GF-D8 (cell line): ENCODE measurements around the gene FBXO22.
"Not testable (repeated sequence)": the region's sequence is repeated elsewhere in the genome, so short reads cannot be mapped to it uniquely, and the experiment has no call there.

Experiments used
- DNase-seq: peaks from one replicate; lab custom pipeline; 2025; lab: John Stamatoyannopoulos, UW

The FBXO22 gene

DNA sequence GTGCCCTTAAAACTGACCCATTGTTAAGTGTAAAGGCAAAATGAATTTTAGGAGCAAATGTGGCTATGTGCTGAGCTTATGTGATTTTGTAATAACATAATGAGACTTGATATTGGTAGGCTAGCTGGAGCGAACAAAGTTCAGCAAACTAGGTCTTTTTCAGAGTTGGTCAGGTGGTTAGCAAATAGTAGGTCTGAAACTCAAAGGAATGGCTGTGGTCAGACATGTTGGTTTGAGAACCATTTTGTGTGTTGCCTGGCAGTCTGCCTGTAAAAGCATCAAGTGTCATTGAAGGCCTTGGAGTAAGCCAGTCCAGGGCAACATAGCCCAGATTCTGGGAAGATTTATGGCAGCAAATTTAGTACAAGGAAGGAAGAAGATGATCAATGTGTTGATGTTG is 16.4 kb downstream of the FBXO22 start:
- DNase-seq, result no peak

DNA sequence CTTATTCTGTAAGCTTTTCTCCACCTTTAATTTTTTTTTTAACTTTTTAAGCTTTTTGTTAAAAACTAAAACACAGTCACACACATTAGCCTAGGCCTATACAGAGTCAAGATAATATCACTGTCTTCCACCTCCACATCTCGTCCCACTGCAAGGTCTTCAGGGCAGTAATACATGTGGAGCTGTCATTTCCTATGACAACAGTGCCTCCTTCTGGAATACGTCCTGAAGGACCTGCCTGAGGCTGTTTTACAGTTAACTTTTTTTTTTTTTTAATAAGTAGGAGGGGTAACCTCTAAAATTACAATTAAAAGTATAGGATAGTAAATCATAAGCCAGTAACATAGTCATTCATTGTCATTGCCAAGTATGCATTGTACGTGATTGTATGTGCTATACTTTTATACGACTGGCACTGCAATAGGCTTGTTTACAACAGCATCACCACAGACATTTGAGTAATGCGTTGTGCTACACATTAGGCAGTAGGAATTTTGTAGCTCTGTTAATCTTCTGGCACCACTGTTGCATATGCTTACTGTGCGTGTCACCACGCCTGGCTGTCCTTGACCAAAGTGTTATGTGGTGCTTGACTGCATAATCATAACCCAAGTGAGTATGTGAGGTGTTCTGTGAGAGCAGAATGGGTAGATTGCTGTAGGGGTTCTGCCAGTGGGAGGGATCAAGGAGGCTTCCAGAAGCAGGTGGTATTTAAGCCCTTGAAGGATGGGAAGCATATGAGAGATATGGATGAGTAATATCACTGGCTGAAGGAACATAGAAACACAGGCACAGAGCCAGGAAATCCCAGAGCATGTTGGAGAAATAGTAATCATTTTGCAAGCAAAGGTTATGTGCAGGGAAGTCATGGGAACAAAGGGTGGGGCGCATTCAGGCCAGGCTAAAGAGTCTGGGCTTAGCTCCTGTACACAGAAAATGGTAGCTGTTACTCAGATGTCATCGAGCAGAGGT is 18.3 kb downstream of the FBXO22 start:
- DNase-seq, result no peak

DNA sequence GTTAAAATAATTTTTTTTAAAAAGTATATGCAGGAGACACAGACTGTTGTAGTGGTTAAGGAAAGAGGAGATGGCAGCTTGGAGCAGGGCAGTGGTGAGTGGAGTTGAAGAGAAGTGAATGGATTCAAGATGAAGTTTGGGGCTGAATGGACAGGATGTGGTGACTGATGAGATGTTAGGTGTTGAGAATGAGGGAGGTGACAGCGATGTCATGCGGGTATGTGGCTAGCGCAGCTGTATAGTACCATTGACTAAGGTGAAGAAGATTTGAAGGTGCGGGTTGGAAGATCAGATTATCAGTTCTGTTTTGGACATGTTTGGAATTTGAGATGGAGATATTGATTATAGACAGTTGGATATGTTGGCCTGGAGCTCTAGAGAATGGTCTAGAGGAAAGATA is 20.1 kb downstream of the FBXO22 start:
- no peak for DNase-seq

DNA sequence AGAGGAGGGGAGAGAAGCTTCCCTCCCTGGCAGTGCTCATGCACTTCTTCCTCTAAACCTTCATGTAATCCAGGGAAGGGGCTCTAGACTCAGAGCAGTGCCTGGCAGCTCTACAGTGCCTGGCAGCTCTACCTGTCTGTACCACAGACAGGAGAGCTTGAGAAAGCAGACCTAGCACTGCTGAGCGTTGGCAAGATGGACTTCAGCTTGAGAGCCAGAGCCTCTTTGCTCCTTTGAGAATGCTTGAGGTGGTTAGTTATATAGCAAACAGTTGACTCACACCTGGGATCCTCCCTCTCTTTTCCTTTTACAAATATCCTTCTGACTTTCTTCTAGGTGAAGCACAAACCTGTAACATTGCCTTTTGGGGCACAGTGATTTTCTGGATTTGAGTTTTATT is 20.9 kb downstream of the FBXO22 start:
- no peak for DNase-seq

DNA sequence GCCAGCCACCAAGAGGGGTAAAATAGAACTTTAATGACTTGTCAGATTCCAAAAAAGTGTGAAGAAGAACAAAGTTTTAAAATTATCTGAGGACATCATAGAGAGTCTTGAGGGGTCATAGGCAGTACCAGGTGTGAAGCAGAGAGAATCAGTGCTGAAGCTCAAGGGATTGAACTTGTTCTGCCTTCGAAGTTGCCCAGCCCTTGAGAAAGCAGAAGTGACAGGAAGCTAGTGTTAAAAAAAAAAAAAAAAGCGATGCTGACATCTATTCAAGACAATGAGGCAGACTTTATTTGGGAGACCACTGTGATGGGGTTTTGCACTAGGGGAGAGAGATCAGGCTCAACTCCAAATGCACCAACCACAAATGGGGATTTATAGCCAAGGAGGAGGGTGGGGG is 21.8 kb downstream of the FBXO22 start:
- DNase-seq, result no peak

DNA sequence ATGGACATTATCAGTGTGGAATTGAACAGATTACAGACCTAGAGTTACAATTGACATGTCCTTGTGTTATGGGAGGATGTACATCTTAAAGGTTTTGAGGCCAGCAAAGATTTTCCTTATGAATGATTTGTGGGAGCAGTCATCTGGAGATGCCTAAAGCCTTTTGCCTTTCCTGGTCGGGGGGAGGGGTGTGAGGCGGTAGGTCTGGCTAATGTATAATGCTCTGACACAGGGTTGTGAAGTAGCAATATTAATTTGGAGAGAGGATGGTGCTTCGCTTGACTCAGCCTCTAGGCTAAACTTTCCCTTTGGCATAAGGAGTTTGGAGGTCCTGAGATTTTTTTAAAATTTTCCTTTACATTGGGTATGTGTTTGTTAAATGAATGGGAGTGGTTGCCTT is 23.3 kb downstream of the FBXO22 start:
- DNase-seq, result no peak

DNA sequence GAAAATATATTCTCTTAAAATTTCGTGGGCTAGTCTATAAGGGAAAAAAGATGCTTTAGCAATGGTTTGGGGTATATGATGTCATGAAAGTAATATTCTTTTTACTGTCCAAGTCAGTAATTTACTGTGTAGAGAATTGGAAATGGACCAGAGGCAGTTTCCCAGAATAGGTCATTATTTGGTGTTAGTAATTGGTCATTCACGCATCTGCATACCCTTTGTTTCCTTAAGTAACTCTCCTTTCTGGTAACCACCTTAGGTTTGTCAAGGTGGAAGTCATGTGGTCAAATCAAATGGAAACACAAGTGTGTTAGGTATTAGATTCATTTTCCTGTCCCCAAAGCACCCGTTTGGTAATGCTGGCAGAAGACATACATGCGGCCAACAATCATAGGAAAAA is 23.9 kb downstream of the FBXO22 start:
- DNase-seq, result no peak

DNA sequence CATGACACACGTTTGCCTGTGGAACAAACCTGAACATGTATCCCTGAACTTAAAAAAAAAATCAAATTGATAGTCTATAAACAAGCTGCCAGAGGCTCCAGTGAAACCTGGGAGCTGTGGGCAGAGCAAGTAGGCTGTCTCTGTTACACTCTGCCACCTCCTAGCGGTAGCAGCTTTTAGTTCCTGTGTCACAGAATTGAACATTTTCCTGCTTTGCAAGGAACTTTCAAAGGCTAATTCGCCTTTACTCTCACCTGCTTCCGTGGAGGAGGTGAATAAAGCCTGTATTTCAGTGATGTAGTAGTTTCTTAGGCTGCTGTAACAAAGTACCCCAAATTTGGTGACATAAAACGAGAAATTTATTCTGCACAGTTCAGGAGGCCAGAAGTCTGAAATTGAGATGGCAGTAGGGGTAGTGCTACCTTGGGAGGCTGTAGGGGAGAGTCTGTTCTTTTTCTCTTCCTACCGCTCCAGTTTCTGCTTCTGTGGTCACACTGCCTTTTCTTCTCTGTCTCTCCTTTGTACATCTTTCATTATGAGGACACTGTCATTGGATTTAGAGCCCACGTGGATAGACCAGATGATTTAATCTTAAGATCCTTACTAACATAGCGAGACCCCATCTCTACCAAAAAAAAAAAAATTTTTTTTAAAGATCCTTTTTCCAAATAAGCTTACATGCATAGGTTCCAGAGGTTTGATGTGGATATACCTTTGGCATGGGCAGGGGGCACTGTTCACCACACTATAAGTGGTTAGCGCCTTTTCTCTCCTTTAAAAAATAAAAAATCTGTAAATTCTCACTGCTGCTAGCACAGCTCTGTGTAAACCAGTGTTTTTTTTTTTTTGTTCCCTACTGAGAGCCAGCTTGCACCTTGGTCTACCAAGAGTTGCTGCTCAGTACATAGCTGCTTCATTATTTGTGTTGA is 25.3 kb downstream of the FBXO22 start:
- DNase-seq, result no peak

DNA sequence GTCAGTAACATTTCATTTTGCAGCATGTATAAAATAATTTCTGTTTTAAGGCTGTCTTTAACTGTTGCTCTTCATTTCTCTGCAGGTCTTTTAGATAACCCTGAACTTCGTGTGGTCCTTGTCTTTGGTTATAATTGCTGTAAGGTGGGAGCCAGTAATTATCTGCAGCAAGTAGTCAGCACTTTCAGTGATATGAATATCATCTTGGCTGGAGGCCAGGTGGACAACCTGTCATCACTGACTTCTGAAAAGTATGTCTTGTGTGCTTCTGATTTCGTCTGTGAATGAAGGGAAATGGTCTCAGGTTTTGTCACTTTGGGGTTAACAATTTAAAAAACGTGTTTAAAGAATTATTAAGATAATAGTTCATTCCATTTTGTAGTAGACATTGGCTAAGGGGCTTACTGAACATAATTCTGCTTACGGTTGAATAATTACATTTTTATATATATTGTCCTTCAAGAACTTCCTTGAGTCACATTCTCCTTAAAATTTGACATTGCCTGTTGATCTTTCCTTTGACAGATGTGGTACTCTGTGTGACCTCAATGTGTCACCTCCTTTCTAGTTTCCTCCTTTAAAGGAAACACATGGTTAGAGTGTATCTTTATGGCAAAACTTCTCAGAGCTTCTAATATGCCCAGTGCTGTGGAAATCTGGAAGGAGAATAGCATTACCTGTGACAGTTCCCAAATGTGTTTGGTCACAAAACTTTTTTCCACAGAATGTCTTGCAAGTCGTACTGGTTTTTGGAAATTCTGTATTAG is 26.3 kb downstream of the FBXO22 start:
- DNase-seq, result no peak

DNA sequence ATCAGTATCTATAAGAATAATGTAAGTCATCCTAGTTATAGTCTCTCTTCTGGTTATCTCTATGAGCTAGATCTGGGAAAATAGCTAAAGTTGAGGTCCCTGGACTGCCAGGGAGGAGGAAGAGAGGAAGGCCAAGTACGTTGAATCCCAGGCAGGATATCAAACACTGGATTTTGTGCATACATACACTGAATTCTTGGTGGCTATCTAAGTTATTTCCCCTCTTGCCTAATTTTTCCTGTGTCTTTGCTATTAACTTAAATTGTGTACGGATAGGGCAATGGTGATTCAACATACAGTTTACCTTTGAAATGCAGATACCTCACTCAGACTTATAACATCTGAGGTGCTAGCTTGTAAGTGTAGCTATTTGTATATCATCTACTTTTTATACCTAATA is 27.2 kb downstream of the FBXO22 start:
- no peak for DNase-seq

DNA sequence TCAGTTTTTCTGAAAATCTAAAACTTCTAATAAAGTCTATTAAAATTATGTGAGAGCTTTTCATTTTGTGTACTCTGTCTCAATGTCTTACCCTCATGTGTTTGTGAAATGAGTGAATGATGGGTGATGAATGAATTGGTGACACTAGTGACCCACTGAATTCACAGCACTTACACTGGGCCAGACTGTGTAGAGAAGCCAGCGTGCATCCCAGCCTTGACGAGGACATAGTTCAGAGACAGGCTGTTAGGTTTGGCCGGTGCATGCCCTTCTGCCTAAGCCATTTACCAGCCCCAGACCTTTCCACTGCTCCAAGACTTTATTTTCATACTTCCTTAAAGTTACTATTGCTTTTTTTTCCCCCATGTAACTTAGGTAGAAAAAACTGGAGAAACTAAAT is 38.8 kb downstream of the FBXO22 start:
- DNase-seq, result no peak

DNA sequence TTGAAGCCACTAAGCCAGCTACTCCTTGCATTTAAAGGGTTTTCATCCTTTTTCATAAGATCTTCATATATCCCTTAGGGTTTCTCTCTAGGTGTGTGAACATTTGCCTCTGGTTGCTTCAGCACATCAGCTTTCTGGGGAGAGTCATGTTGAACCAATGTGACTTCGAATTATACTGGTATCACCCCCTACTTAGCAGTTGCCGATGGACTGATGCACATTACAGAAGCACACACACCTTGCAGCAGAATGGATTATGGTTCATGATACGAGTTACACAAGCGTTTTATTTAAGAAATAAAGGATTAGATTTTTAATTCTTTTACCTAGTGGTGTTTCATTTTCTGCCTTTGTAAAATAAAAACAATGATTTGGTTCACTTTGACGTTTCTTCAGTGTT is 39.6 kb downstream of the FBXO22 start:
- no peak for DNase-seq

DNA sequence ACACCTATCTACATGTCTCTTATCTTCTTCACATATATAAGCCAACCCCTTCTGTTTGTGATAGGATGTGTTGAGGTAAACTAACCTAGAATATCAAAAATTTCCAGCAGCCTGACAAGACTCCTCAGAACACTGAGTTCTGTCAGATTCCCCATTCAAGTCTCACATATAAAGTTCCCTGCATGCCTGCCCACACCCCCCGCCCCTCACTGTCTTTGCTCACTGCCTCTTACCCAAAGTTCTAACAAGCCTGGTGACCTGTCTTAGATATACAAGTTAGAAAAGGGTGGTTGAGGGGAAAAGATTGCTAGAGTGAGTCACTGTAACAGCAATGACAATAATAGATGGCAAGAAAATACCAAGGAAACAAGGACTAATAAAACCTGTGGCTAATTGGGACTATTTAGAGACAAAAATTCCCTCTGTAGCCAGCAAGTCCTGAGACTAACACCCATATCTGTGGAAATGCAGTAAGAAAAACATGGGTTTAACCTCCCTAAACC is 40.1 kb downstream of the FBXO22 start:
- no peak for DNase-seq

DNA sequence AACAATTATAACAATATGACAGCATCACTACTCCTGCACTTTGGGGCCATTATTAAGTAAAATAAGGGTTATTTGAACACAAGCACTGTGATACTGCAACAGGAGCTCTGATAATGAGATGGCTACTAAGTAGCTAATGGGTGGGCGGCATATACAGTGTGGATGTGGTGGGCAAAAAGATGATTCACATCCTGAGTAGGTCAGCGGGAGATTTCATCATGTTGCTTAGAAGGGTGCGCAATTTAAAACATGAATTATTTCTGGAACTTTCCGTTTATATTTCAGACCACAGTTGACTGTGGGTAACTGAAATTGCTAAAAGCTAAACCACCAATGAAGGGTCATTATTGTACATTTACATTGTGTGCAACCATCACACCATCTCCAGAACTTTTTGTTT is 42.3 kb downstream of the FBXO22 start:
- DNase-seq, result no peak

DNA sequence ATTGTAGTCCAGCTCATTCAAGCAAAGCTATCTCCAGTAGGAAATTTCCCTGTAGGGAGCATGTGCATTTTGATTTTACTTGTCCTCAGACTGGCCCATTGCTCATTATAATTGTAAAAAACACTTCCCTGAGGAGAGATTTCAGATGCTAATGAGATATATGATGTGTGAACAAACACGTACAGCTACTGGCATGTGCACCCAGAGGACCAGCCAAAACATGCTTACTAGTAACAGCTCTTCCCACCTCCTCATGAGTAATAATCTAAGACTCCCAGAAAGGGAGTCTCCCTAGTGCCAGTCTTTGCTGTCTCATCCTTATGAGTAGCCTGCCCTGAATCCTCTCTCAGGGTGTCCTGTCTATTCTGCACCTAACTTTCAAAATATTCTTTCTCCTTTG is 43.4 kb downstream of the FBXO22 start:
- DNase-seq, result no peak

DNA sequence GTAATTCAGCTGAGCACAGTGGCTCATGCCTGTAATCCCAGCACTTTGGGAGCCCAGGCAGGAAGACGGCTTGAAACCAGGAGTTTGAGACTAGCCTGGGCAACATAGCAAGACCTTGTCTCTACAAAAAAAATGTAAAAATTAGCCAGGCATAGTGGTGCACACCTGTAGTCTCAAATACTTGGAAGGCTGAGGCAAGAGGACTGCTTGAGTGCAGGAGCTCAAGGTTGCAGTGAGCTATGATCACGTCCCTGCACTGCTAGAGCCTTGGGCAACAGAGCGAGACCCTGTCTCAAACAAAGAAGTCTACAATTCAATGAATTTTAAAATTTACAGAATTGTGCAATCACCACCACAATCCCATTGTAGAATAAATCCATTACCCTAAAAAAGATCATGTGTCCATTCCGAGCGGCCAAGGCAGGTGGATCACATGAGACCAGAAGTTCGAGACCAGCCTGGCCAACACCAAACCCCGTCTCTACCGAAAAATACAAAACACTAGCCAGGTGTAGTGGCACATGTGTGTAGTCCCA is 45.2 kb downstream of the FBXO22 start:
- no peak for DNase-seq

DNA sequence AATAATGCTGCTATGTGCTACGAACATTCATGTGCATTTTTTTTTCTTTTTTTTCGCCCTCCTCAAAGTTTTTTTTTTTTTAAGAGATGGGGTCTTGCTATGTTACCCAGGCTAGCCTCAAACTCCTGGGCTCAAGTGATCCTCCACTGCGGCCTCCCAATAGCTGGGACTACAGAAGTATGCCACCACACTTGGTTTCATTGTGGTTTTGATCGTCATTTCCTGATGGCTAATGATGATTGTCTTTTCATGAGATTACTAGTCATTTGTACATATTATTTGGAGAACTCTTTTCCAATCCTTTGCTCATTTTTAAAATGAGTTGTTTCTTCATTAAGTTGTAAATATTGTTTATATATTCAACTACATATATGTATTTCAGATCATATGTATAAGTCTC is 48.8 kb downstream of the FBXO22 start:
- DNase-seq, result no peak

DNA sequence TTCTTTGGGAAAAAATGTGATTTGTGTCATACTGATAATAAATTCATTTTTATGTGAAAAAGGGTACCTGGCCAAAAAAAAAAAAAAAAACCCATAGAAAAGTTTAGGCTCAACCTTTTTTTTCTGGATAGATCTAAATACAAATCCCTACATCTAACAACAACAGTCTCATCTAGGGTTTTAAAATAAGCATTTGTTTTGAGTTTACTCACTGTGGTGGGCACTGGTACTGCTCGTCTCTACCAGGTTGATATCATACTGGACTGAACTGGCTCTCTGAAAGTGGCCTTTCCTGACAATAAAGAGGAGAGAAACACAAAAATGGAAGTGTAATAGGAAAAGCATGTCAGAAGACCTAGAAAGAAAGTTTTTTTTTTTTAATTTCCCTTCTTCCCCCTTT is 52.0 kb downstream of the FBXO22 start:
- no peak for DNase-seq

DNA sequence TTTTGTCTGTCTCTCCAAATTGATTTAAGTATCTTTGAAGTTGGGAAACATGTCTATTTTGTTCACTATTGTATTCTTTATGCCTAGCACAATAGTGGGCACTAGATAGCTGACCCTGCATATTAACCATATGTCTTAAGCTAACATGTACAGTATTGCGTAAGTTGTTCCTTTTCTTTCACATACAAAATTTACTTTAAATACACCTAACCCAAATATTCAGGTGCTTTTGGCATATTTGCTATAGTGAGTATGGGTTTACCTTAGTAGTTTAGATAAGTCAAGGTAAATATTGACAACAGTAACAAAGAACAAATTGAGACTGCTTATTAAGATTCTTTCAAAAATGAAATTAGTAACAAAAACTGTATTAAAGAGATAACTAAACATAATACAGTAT is 57.7 kb downstream of the FBXO22 start:
- DNase-seq, result no peak

DNA sequence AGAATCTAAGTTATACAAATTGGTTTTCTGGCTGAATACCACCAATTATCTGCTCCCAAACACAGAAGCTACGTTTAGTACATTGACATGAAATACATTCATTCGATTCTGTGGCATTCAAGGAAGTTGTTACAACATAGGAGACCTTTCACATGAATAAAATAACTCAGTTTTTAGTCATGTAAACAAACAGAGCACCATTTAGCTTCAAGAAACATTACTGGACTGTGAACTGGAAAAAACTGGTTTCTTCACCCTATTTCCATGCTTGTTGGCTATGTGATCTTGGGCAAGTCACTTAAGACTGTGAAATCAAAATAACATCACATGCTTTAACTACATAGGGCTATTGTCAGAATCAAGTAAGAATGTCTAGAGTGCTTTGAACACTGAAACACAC is 62.4 kb downstream of the FBXO22 start:
- no peak for DNase-seq

DNA sequence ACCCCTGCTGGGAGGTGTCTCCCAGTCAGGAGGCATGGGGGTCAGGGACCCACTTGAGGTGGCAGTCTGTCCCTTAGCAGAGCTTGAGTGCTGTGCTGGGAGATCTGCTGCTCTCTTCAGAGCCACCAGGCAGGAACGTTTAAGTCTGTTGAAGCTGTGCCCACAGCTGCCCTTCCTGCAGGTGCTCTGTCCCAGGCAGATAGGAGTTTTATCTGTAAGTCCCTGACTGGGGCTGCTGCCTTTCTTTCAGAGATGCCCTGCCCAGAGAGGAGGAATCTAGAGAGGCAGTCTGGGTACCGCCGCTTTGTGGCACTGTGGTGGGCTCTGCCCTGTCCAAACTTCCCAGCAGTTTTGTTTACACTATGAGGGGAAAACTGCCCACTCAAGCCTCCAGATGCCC is 73.1 kb downstream of the FBXO22 start:
- DNase-seq, result not testable (repeated sequence)
